Hepatocyte (in vitro differentiated cells): ENCODE data around the gene ZNF407. TPM values are rescaled to one million over a fixed set of nuclear protein-coding genes. Genes with fewer than 3 reads are reported as not detected.

Experiments
- DNase-seq: peaks from one replicate; pipeline ENCODE4 v3.0.0-alpha.2; 2016; ENCODE audit warnings: low spot score
- H2AFZ ChIP-seq: fragments of 200-600 bp; sonication (generic); 2 replicates; pipeline ENCODE4 v1.6.0; 2016; ENCODE audit warnings: antibody characterized with exemption, mild to moderate bottlenecking
- H3K27ac ChIP-seq: fragments of 200-600 bp; sonication (generic); 2 replicates; pipeline ENCODE4 v1.5.1; 2016; ENCODE audit warnings: mild to moderate bottlenecking
- H3K27me3 ChIP-seq: fragments of 200-600 bp; sonication (generic); 2 replicates; pipeline ENCODE4 v1.6.1; 2016
- H3K36me3 ChIP-seq: fragments of 200-600 bp; sonication (generic); replicated peaks from 2 replicates; pipeline ENCODE4 v1.5.1; 2016; ENCODE audit warnings: low read depth; ENCODE audit not compliant: insufficient read depth
- H3K4me1 ChIP-seq: fragments of 200-600 bp; sonication (generic); 2 replicates; pipeline ENCODE4 v1.5.1; 2016; ENCODE audit warnings: mild to moderate bottlenecking, moderate library complexity; ENCODE audit not compliant: insufficient read depth
- H3K4me2 ChIP-seq: fragments of 200-600 bp; sonication (generic); 2 replicates; pipeline ENCODE4 v1.6.0; 2016
- H3K4me3 ChIP-seq: fragments of 200-600 bp; sonication (generic); 2 replicates; pipeline ENCODE4 v1.5.1; 2016; ENCODE audit warnings: mild to moderate bottlenecking
- H3K79me2 ChIP-seq: fragments of 200-600 bp; sonication (generic); 2 replicates; pipeline ENCODE4 v1.6.0; 2017; ENCODE audit warnings: mild to moderate bottlenecking
- H3K9me2 ChIP-seq: fragments of 200-600 bp; sonication (generic); replicated peaks from 2 replicates; pipeline ENCODE4 v1.6.0; 2017; ENCODE audit warnings: mild to moderate bottlenecking; ENCODE audit not compliant: insufficient read depth
- H3K9me3 ChIP-seq: fragments of 200-600 bp; sonication (generic); 2 replicates; pipeline ENCODE4 v1.5.1; 2016; ENCODE audit warnings: low read depth, mild to moderate bottlenecking
- H4K20me1 ChIP-seq: fragments of 200-600 bp; sonication (generic); 2 replicates; pipeline ENCODE4 v1.6.0; 2016; ENCODE audit warnings: mild to moderate bottlenecking; ENCODE audit not compliant: insufficient read depth, poor library complexity, severe bottlenecking
- CTCF ChIP-seq: fragments of 200-600 bp; sonication (generic); IDR thresholded peaks from 2 replicates; pipeline ENCODE4 v1.5.1; 2016; ENCODE audit warnings: antibody characterized with exemption, mild to moderate bottlenecking; ENCODE audit not compliant: poor library complexity
- EZH2 ChIP-seq: fragments of 200-600 bp; sonication (generic); IDR thresholded peaks from 2 replicates; pipeline ENCODE4 v1.6.1; 2016; ENCODE audit warnings: antibody characterized with exemption, mild to moderate bottlenecking, borderline replicate concordance
- EZH2phosphoT487 ChIP-seq: fragments of 200-600 bp; sonication (generic); IDR thresholded peaks from one replicate; pipeline ENCODE4 v1.6.1; 2018; ENCODE audit warnings: antibody characterized with exemption, mild to moderate bottlenecking, low read depth, moderate library complexity; ENCODE audit not compliant: unreplicated experiment, severe bottlenecking
- WGBS: methylation state at CpG from one replicate; pipeline ENCODE4 v1.1.6; 2016; ENCODE audit warnings: low lambda C conversion rate; ENCODE audit errors: missing lambda C conversion rate; 5-methylcytosine and 5-hydroxymethylcytosine counted together
- polyA plus RNA-seq: library from polyadenylated mRNA; unstranded; fragments of >200 nt; fragmentation: Nextera tagmentation; extraction: Ambion mirVana; gene quantifications from 2 replicates; pipeline ENCODE4 v1.2.1, GENCODE V29; 2016
- total RNA-seq: library from RNA; depleted of rRNA; stranded (reverse); fragments of >200 nt; gene quantifications from 2 replicates; pipeline ENCODE4 v1.2.3, GENCODE V29; 2014

ZNF407 gene
- total and polyA plus RNA-seq, 2 experiments from 2014 or later, result 3.2 to 12.4 TPM

- no peak for DNase-seq
- H4K20me1 ChIP-seq, result no peaks in the 10 kb centered on the region
- H3K4me3 ChIP-seq, result no peak overlapping the region
- no peaks in the 10 kb centered on the region for H3K27me3 ChIP-seq
- no peak for TF ChIP-seq CTCF
- TF ChIP-seq EZH2, result no peak
- TF ChIP-seq EZH2phosphoT487, result no peak
- H3K36me3 ChIP-seq, result no peaks in the 10 kb centered on the region
- H3K4me2 ChIP-seq, result no peak overlapping the region
- H3K9me2 ChIP-seq, result no peaks in the 10 kb centered on the region
- H3K9me3 ChIP-seq, result no peaks in the 10 kb centered on the region
- H3K79me2 ChIP-seq, result no peaks in the 10 kb centered on the region
- peaks cover 7% of the 10 kb centered on the region for H3K4me1 ChIP-seq
- 92% methylated on average over 10 of the region's 10 CpGs for WGBS
- no peak overlapping the region for H3K27ac ChIP-seq
- H2AFZ ChIP-seq, result no peak overlapping the region
These were observed 349.7 kb downstream of the ZNF407 start for GRCh38 chr18:74947417-74947816.

GRCh38 chr18:74947875-74948274 is 350.2 kb downstream of the ZNF407 start:
- no peaks in the 10 kb centered on the region for H3K36me3 ChIP-seq
- no peaks in the 10 kb centered on the region for H3K9me3 ChIP-seq
- H3K4me3 ChIP-seq, result no peak overlapping the region
- 90% methylated on average over 4 of the region's 4 CpGs for WGBS
- no peak overlapping the region for H3K4me2 ChIP-seq
- TF ChIP-seq CTCF (no peak), EZH2phosphoT487 (no peak), EZH2 (no peak)
- H3K4me1 ChIP-seq, result peaks cover 7% of the 10 kb centered on the region
- H3K27ac ChIP-seq, result no peak overlapping the region
- DNase-seq, result no peak
- no peaks in the 10 kb centered on the region for H3K79me2 ChIP-seq
- H3K9me2 ChIP-seq, result no peaks in the 10 kb centered on the region
- H4K20me1 ChIP-seq, result no peaks in the 10 kb centered on the region
- H2AFZ ChIP-seq, result no peak overlapping the region
- no peaks in the 10 kb centered on the region for H3K27me3 ChIP-seq

DNA sequence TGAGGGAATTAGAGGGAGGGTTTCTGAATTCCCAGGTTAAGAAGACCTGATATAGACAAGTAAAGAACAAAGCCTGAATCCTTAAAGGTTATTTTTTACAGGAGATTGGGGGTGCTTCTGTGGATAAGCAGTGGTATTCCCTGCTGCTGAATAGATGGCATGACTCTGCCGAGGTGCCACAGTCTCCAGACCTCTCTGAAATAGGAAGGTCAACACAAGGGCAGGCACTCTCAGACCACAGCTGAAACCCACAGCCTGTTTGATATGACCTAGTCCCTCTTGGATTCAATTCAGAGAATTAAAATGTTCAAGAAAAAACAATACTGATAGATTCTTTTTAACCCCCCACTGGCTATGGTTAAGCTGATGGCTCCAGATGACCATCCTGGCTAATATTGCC is 351.9 kb downstream of the ZNF407 start:
- Histone ChIP-seq H3K4me1 (peaks cover 4% of the 10 kb centered on the region), H3K9me3 (no peaks in the 10 kb centered on the region), H3K4me3 (no peak overlapping the region), H4K20me1 (no peaks in the 10 kb centered on the region), H3K27ac (no peak overlapping the region), H3K79me2 (no peaks in the 10 kb centered on the region), H3K27me3 (no peaks in the 10 kb centered on the region), H3K9me2 (no peaks in the 10 kb centered on the region), H3K4me2 (no peak overlapping the region), H3K36me3 (no peaks in the 10 kb centered on the region), H2AFZ (no peak overlapping the region)
- TF ChIP-seq EZH2phosphoT487 (no peak), EZH2 (no peak), CTCF (no peak)
- WGBS, result 91% methylated on average over 1 of the region's 1 CpG
- no peak for DNase-seq

GRCh38 chr18:74950479-74950878 is 352.8 kb downstream of the ZNF407 start:
- Histone ChIP-seq H3K36me3 (no peaks in the 10 kb centered on the region), H2AFZ (no peak overlapping the region), H3K4me1 (no peaks in the 10 kb centered on the region), H3K4me2 (no peak overlapping the region), H3K9me2 (no peaks in the 10 kb centered on the region), H3K27ac (no peak overlapping the region), H3K79me2 (no peaks in the 10 kb centered on the region), H4K20me1 (no peaks in the 10 kb centered on the region), H3K4me3 (no peak overlapping the region), H3K27me3 (no peaks in the 10 kb centered on the region), H3K9me3 (no peaks in the 10 kb centered on the region)
- WGBS, result 61% methylated on average over 4 of the region's 4 CpGs
- no peak for DNase-seq
- no peak for TF ChIP-seq CTCF
- no peak for TF ChIP-seq EZH2phosphoT487
- TF ChIP-seq EZH2, result no peak
